K562 (cell line): ENCODE results near the gene HK2.

Experiments used
- ARHGAP35 ChIP-seq: fragments of 450-650 bp; IDR thresholded peaks from 2 replicates; pipeline ENCODE4 v1.6.1; 2018; ENCODE audit not compliant: partially characterized antibody
- CREB1 ChIP-seq, 2 experiments: sonication (generic) in 1 of 2; formaldehyde crosslinking in 1 of 2; IDR thresholded peaks; 2 replicates each; pipeline versions ENCODE4 v1.6.1 to v1.8.0; 2012 to 2022; ENCODE audit warnings: inconsistent platforms in 1 of 2, mild to moderate bottlenecking in 1 of 2, missing genetic modification reagents in 1 of 2, moderate library complexity in 1 of 2
- ETS2 ChIP-seq: IDR thresholded peaks from 2 replicates; pipeline ENCODE4 v1.6.1; 2016; ENCODE audit warnings: borderline replicate concordance, missing genetic modification characterization, mild to moderate bottlenecking, moderate library complexity, missing compliant biosample characterization; ENCODE audit not compliant: poor library complexity, severe bottlenecking
- HLTF ChIP-seq: fragments of 450-650 bp; IDR thresholded peaks from 2 replicates; pipeline ENCODE4 v1.6.1; 2016
- MAX ChIP-seq: sonication (generic); formaldehyde crosslinking; IDR thresholded peaks from 2 replicates; pipeline ENCODE4 v1.9.0; 2022; ENCODE audit warnings: mild to moderate bottlenecking, missing genetic modification reagents
- NONO ChIP-seq, 2 experiments: fragments of 200-400 bp in 1 of 2; fragments of 450-650 bp in 1 of 2; formaldehyde crosslinking in 1 of 2; IDR thresholded peaks; 2 replicates each; pipeline ENCODE4 v1.6.1; 2017; ENCODE audit warnings: low read depth in 2 of 2, mild to moderate bottlenecking in 2 of 2, moderate library complexity in 2 of 2, low read length in 1 of 2

- TF ChIP-seq HLTF (no peak), ETS2 (no peak), NONO (IDR thresholded peaks at IDR 0.05; ENCODE audit: low read depth in 2 of 2, low read length in 1 of 2) (no peak), ARHGAP35 (no peak), CREB1 (IDR thresholded peaks at IDR 0.05) (no peak), CREB1 (CRISPR knock-in tag; IDR thresholded peaks at IDR 0.05) (no peak), MAX (CRISPR knock-in tag) (no peak)
Observed at GRCh38 chr2:74856004-74856578, 22.2 kb downstream of the HK2 start.
